Ovary (tissue), 3 donors: ENCODE data around the gene TEP1.

Experiments
- CTCF ChIP-seq, 3 donors: fragments of 450-650 bp in 2 of 3; fragments of 200-600 bp in 1 of 3; IDR thresholded peaks; one replicate each; pipeline versions ENCODE4 v1.5.1 to v1.8.0; 2016 to 2022; ENCODE audit warnings: antibody characterized with exemption in 3 of 3, mild to moderate bottlenecking in 1 of 3
- EP300 ChIP-seq: sonication (generic); formaldehyde crosslinking; IDR thresholded peaks from one replicate; pipeline ENCODE4 v1.6.1; 2017; ENCODE audit warnings: antibody characterized with exemption
- donor health status: DM: no; HTN: no; CAD: no.

- peak; percentile 76 for TF ChIP-seq EP300
- TF ChIP-seq CTCF (IDR thresholded peaks at IDR 0.05) = peak in 1 of 3 donors; percentile 16
These were observed 70.0 kb downstream of the TEP1 start, which contains the start of gene PARP2 for GRCh38 chr14:20343092-20343861.
